WTC11 (cell line): ENCODE data around the gene ROPN1L. TPM values are rescaled to one million over a fixed set of nuclear protein-coding genes. Genes with fewer than 3 reads are reported as not detected.

Experiments used
- ATAC-seq: fragments of 200-7000 bp; cut with Tn5 transposase; 2 replicates; pipeline ENCODE4 v1.10.0; 2021; ENCODE audit warnings: mild to moderate bottlenecking, moderate library complexity
- CTCF ChIA-PET: fragments of 300-600 bp; sonication (Branson Sonifier 250); formaldehyde crosslinking; loops from one replicate; lab custom pipeline; 2021; ENCODE audit warnings: antibody characterized with exemption; lab: Charles Lee
- POLR2A ChIA-PET: fragments of 350-600 bp; sonication (Branson Sonifier 250); formaldehyde crosslinking; loops from one replicate; lab custom pipeline; 2021; ENCODE audit warnings: antibody characterized with exemption; lab: Charles Lee
- DNase-seq: peaks from one replicate; pipeline ENCODE4 v3.0.0; 2021; ENCODE audit warnings: low spot score
- H3K27ac Mint-ChIP-seq: 2 replicates; pipeline ENCODE4 v1.8.0; 2021; ENCODE audit warnings: mixed read lengths
- H3K27me3 Mint-ChIP-seq: 2 replicates; pipeline ENCODE4 v1.8.0; 2021; ENCODE audit warnings: low read depth, mild to moderate bottlenecking, moderate library complexity, mixed read lengths
- H3K36me3 Mint-ChIP-seq: 2 replicates; pipeline ENCODE4 v1.8.0; 2021; ENCODE audit warnings: mixed read lengths
- H3K4me1 Mint-ChIP-seq: 2 replicates; pipeline ENCODE4 v1.8.0; 2022; ENCODE audit warnings: mixed read lengths
- H3K4me3 Mint-ChIP-seq: 2 replicates; pipeline ENCODE4 v1.8.0; 2021; ENCODE audit warnings: mild to moderate bottlenecking, moderate library complexity, mixed read lengths
- H3K9me3 Mint-ChIP-seq: 2 replicates; pipeline ENCODE4 v1.8.0; 2021; ENCODE audit warnings: mixed read lengths
- ELF4 ChIP-seq: sonication (generic); formaldehyde crosslinking; IDR thresholded peaks from 2 replicates; pipeline ENCODE4 v1.8.1; 2022; ENCODE audit warnings: low read depth, mild to moderate bottlenecking, moderate library complexity, missing genetic modification reagents
- GABPB1 ChIP-seq: sonication (generic); formaldehyde crosslinking; IDR thresholded peaks from 2 replicates; pipeline ENCODE4 v1.8.1; 2023; ENCODE audit warnings: mild to moderate bottlenecking, missing genetic modification reagents
- HMGA2 ChIP-seq: fragments of 250-450 bp; sonication (Bioruptor Pico); IDR thresholded peaks from 2 replicates; pipeline ENCODE4 v1.4.0; 2021; ENCODE audit warnings: mild to moderate bottlenecking, moderate library complexity
- MYBL2 ChIP-seq: sonication (generic); formaldehyde crosslinking; IDR thresholded peaks from 2 replicates; pipeline ENCODE4 v1.8.1; 2023; ENCODE audit warnings: mild to moderate bottlenecking, moderate library complexity, missing genetic modification reagents
- NFATC4 ChIP-seq: fragments of 250-450 bp; sonication (Bioruptor Pico); IDR thresholded peaks from 2 replicates; pipeline ENCODE4 v1.9.0; 2021; ENCODE audit warnings: mild to moderate bottlenecking
- NFE2L1 ChIP-seq: sonication (generic); formaldehyde crosslinking; IDR thresholded peaks from 2 replicates; pipeline ENCODE4 v1.8.1; 2023; ENCODE audit warnings: missing genetic modification reagents
- NFYB ChIP-seq: sonication (generic); formaldehyde crosslinking; conservative IDR thresholded peaks from 2 replicates; pipeline ENCODE4 v1.8.0; 2022; ENCODE audit warnings: low read depth, missing genetic modification reagents
- NR2C2 ChIP-seq: sonication (generic); formaldehyde crosslinking; IDR thresholded peaks from 2 replicates; pipeline ENCODE4 v1.8.0; 2022; ENCODE audit warnings: mild to moderate bottlenecking, missing genetic modification reagents
- TEAD4 ChIP-seq: sonication (generic); formaldehyde crosslinking; IDR thresholded peaks from 2 replicates; pipeline ENCODE4 v1.8.0; 2022; ENCODE audit warnings: mild to moderate bottlenecking, missing genetic modification reagents
- TP53 ChIP-seq: sonication (generic); formaldehyde crosslinking; IDR thresholded peaks from 2 replicates; pipeline ENCODE4 v1.8.1; 2023; ENCODE audit warnings: mild to moderate bottlenecking, missing genetic modification reagents
- ZBTB21 ChIP-seq: sonication (generic); formaldehyde crosslinking; IDR thresholded peaks from 2 replicates; pipeline ENCODE4 v1.8.1; 2023; ENCODE audit warnings: mild to moderate bottlenecking, missing genetic modification reagents, borderline replicate concordance
- ZNF232 ChIP-seq: sonication (generic); formaldehyde crosslinking; IDR thresholded peaks from 2 replicates; pipeline ENCODE4 v1.8.0; 2022; ENCODE audit warnings: mild to moderate bottlenecking, missing genetic modification reagents
- total RNA-seq: library from RNA; stranded (reverse); gene quantifications from 3 replicates; pipeline ENCODE4 v1.2.3, GENCODE V29; 2021
- TF ChIP-seq, protein P1 (sequence below): sonication (generic); formaldehyde crosslinking; IDR thresholded peaks from 2 replicates; pipeline ENCODE4 v1.8.0; 2022; ENCODE audit warnings: mild to moderate bottlenecking, missing genetic modification reagents
- TF ChIP-seq, protein P2 (sequence below): fragments of 250-450 bp; sonication (Bioruptor Pico); conservative IDR thresholded peaks from 2 replicates; pipeline ENCODE4 v1.9.0; 2021; ENCODE audit warnings: mild to moderate bottlenecking
- TF ChIP-seq, protein P3 (sequence below): sonication (generic); formaldehyde crosslinking; IDR thresholded peaks from 2 replicates; pipeline ENCODE4 v1.8.1; 2022; ENCODE audit warnings: mild to moderate bottlenecking, moderate library complexity, missing genetic modification reagents
- TF ChIP-seq, protein P4 (sequence below): sonication (generic); formaldehyde crosslinking; IDR thresholded peaks from 2 replicates; pipeline ENCODE4 v1.8.1; 2022; ENCODE audit warnings: mild to moderate bottlenecking, missing genetic modification reagents, moderate library complexity, borderline replicate concordance
- TF ChIP-seq, protein P5 (sequence below): sonication (generic); formaldehyde crosslinking; IDR thresholded peaks from 2 replicates; pipeline ENCODE4 v1.8.1; 2023; ENCODE audit warnings: mild to moderate bottlenecking, missing genetic modification reagents
- TF ChIP-seq, protein P6 (sequence below): fragments of 200-600 bp; IDR thresholded peaks from 2 replicates; pipeline ENCODE4 v1.8.0; 2022; ENCODE audit warnings: antibody characterized with exemption

ROPN1L gene
- total RNA-seq, 1 experiment from 2014 or later, result not detected

DNA sequence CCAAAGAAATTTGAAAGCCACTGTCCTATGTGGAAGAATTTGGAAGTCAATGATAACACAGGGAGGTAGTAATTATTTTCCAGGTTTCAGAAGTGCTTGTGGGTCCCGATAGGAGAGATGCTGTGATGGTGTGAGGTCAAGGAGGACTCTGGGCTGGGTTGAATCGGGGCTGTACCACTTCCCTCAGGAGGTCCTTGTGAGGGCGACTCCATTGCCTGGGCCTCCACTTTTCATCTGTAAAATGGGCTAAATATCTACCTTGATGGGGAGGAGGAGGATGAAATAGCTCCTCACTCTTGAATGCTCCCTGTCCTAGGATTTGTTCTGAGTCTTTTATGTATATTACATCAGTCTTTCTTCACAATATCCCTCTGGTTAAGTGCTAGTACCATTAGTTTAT lies 59.0 kb downstream of the ROPN1L start:
- ChIA-PET POLR2A (no interaction called here), CTCF (interaction anchor here (0.6 to 2.3 kb wide), 5 partner anchors 11 to 127 kb away, joined by 3 to 9 read pairs (median 6); no protein-coding TSS in a partner anchor)
- H3K27me3 Mint-ChIP-seq, result no peaks in the 10 kb centered on the region
- peaks cover 11% of the 10 kb centered on the region for H3K4me1 Mint-ChIP-seq
- peaks cover 4% of the 10 kb centered on the region; the same call in 1 of the 2 replicates for H3K36me3 Mint-ChIP-seq
- DNase-seq, result no peak
- no peak overlapping the region for H3K4me3 Mint-ChIP-seq
- ATAC-seq, result no peak
- peaks cover 6% of the 10 kb centered on the region for H3K9me3 Mint-ChIP-seq
- H3K27ac Mint-ChIP-seq, result no peak overlapping the region
- TF ChIP-seq NFYB (CRISPR knock-in tag) (no peak), NFE2L1 (CRISPR knock-in tag) (no peak), NFATC4 (no peak)
- TF ChIP-seq, protein P1, sequence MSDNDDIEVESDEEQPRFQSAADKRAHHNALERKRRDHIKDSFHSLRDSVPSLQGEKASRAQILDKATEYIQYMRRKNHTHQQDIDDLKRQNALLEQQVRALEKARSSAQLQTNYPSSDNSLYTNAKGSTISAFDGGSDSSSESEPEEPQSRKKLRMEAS, result no peak
- TF ChIP-seq, protein P2, sequence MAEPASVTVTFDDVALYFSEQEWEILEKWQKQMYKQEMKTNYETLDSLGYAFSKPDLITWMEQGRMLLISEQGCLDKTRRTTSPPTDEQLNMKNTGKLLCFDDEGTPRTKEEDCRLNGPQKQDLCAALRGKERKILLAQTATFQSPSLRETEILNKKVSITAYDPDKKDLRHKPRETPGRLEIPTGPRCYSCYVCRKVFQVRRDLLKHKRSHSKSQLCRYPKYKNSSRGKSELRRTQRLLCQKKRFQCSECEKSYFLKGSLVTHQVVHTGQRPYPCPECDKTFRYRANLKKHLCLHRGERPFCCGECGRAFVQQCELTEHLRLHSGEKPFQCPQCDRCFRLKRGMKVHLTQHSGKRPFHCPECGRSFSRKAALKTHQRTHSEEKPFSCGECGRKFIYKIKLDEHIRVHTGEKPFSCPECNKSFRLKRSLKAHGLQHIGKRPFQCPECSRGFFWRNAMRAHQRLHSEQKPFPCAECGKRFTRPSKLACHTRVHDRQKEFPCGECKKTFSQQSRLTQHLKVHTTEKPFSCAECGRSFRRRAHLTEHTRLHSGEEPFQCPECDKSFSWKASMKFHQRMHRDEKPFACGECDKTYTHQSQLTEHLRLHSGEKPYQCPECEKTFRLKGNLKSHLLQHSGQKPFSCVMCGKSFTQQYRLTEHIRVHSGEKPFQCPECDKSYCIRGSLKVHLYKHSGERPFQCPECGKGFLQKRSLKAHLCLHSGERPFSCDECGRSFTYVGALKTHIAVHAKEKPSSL (CRISPR knock-in tag), result no peak
- TF ChIP-seq, protein P3, sequence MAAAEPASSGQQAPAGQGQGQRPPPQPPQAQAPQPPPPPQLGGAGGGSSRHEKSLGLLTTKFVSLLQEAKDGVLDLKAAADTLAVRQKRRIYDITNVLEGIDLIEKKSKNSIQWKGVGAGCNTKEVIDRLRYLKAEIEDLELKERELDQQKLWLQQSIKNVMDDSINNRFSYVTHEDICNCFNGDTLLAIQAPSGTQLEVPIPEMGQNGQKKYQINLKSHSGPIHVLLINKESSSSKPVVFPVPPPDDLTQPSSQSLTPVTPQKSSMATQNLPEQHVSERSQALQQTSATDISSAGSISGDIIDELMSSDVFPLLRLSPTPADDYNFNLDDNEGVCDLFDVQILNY (CRISPR knock-in tag), result no peak
- TF ChIP-seq, protein P4, sequence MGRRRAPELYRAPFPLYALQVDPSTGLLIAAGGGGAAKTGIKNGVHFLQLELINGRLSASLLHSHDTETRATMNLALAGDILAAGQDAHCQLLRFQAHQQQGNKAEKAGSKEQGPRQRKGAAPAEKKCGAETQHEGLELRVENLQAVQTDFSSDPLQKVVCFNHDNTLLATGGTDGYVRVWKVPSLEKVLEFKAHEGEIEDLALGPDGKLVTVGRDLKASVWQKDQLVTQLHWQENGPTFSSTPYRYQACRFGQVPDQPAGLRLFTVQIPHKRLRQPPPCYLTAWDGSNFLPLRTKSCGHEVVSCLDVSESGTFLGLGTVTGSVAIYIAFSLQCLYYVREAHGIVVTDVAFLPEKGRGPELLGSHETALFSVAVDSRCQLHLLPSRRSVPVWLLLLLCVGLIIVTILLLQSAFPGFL, result no peak

DNA sequence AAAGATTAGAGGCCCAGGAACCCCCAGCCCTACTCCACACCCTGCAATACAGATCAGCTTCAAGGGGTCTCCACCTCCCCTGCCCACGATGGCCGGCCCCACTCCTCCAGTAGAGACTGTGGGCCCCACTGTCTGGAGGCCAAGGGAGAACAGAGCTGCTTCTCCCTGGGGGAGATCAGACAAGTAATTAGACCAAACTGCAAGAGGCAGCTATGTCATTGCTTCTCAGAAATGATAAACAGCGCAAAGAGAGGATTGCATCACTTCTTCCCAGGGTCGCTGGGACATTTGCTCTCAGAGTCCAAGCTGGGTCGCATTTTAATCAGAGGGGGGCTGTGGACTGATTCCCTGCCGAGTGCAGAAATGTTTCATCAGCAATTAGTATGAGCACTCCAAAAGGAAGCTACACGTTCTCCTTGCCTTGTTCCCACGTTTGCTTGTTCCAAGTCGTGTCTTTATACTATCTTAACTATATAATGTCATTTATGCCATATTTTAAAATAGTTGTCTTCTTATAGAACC lies 59.9 kb downstream of the ROPN1L start:
- ATAC-seq (no peak), DNase-seq (no peak)
- CTCF ChIA-PET, result interaction anchor here (0.8 to 2.9 kb wide), 11 partner anchors 8 to 188 kb away, joined by 3 to 10 read pairs (median 5); no protein-coding TSS in a partner anchor

DNA sequence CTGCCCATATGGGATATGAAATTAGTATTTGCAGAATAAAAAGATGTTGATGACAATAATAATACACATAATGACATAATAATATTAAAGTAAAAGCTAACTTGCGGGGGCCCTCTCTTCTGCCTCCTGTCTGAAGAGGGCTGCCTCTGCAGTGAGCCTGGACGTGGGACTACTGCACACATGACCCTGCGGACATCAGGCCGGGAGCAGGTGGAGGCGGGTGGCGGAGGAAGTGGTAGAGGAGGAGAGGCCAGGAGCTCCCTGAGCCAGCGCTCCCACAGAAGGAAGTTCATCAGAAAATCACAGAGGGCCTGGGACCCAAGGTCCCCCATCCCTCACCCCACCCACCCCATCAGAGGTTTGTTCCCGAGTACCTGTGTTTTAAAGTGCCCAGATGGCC lies 60.5 kb downstream of the ROPN1L start:
- Mint-ChIP-seq H3K36me3 (no peaks in the 10 kb centered on the region), H3K27ac (no peak overlapping the region), H3K4me1 (peaks cover 11% of the 10 kb centered on the region), H3K9me3 (no peaks in the 10 kb centered on the region), H3K4me3 (no peak overlapping the region), H3K27me3 (no peaks in the 10 kb centered on the region)
- TF ChIP-seq, protein P5, sequence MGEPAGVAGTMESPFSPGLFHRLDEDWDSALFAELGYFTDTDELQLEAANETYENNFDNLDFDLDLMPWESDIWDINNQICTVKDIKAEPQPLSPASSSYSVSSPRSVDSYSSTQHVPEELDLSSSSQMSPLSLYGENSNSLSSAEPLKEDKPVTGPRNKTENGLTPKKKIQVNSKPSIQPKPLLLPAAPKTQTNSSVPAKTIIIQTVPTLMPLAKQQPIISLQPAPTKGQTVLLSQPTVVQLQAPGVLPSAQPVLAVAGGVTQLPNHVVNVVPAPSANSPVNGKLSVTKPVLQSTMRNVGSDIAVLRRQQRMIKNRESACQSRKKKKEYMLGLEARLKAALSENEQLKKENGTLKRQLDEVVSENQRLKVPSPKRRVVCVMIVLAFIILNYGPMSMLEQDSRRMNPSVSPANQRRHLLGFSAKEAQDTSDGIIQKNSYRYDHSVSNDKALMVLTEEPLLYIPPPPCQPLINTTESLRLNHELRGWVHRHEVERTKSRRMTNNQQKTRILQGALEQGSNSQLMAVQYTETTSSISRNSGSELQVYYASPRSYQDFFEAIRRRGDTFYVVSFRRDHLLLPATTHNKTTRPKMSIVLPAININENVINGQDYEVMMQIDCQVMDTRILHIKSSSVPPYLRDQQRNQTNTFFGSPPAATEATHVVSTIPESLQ (CRISPR knock-in tag), result no peak
- TF ChIP-seq MYBL2 (CRISPR knock-in tag) (no peak), HMGA2 (CRISPR knock-in tag) (no peak), ELF4 (no peak), ZBTB21 (CRISPR knock-in tag) (no peak), TEAD4 (CRISPR knock-in tag) (no peak)
- TF ChIP-seq, protein P6, sequence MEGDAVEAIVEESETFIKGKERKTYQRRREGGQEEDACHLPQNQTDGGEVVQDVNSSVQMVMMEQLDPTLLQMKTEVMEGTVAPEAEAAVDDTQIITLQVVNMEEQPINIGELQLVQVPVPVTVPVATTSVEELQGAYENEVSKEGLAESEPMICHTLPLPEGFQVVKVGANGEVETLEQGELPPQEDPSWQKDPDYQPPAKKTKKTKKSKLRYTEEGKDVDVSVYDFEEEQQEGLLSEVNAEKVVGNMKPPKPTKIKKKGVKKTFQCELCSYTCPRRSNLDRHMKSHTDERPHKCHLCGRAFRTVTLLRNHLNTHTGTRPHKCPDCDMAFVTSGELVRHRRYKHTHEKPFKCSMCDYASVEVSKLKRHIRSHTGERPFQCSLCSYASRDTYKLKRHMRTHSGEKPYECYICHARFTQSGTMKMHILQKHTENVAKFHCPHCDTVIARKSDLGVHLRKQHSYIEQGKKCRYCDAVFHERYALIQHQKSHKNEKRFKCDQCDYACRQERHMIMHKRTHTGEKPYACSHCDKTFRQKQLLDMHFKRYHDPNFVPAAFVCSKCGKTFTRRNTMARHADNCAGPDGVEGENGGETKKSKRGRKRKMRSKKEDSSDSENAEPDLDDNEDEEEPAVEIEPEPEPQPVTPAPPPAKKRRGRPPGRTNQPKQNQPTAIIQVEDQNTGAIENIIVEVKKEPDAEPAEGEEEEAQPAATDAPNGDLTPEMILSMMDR, result no peak
- peak; percentile 46 for ATAC-seq
- ChIA-PET CTCF (interaction anchor here (0.7 to 2.9 kb wide), 12 partner anchors 9 to 187 kb away, joined by 3 to 10 read pairs (median 4); no protein-coding TSS in a partner anchor), POLR2A (no interaction called here)
- no peak for DNase-seq

More for the DNA sequence above, 59.9 kb downstream of the ROPN1L start:
- Mint-ChIP-seq H3K4me3 (no peak overlapping the region), H3K4me1 (peaks cover 11% of the 10 kb centered on the region), H3K27me3 (no peaks in the 10 kb centered on the region), H3K27ac (no peak overlapping the region), H3K9me3 (no peaks in the 10 kb centered on the region), H3K36me3 (no peaks in the 10 kb centered on the region)
- POLR2A ChIA-PET, result no interaction called here
- TF ChIP-seq GABPB1, result peak; percentile 63
- TF ChIP-seq NR2C2 (CRISPR knock-in tag), result no peak
- TF ChIP-seq ZNF232, result no peak
- TF ChIP-seq TP53 (CRISPR knock-in tag), result no peak
